HuH-7.5 (cell line): ENCODE results near the gene DCLK1.

Experiments
- DNase-seq: peaks from one replicate; pipeline ENCODE4 v3.0.0; 2011; ENCODE audit warnings: low spot score

DCLK1 gene

DNA sequence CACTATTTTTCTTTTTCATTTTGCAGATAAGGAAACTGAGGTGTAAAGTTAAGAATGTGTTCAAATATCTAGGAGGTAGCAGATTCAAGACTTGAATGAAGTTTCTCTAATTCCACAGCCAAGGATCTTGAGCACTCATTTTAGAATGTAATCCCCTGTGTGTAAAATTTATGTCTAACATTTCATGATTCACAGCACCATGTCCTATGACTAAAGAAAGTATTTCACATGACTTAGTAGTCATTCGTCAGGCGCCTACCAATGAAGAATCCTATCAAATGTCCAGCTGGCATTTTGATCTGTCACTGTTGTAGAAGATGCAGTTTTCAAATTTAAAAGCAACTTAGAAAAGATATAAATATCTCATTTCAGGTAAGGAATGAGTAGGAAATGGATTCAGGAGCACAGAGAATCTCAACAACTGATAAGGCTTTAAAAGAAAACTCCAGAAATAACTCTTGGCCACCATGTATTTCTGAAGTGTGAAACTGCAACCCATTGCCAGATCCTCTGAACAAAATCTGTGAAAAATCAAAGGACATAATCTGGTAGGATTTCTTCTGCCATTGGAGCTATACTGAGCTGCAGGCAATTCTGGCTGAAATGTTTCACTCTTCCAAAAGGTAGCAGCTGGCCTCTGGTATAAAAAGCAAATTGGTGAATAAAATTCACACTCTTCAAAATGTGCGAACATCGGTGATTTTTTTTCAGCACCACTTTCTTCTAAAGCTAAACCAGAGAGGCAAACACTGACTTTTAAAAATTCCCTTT lies 92.2 kb downstream of the DCLK1 start:
- DNase-seq = no peak

DNA sequence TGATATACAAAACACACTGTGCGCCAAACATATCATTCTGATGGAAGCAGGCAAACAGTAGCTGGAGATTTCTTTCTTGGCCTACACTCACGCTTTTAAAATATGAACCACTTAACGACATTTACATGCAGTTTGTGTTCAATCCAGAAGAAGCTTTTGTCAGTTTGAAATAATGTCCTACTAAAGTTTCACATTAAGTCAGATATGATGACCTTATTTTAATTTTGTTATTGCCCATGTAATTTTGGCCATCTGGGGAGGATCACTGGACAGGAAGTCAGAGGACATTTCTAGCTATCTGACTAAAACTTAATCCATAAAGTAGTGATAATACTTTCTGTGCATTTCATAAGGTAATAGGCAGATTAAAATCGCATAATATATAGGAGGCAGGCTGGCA lies 98.1 kb downstream of the DCLK1 start:
- no peak for DNase-seq

DNA sequence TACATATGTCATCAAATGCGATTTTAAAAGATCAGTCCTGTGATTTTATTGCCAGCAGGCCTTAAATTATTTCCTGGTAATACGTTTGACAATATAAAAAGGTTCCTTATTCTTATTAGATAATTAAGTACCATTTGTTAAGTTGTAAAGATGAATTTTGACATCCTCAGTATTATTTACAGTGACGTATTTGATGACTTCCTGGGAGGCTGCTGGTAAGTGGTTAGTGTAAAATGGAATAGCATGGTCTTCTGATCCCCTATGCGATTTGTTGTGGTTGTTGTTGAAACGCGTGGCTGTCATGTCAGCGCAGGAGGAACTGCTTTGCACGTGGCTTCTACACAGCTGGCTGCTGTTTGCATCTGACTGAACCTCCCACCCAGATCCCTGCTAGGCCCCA lies 99.7 kb downstream of the DCLK1 start:
- no peak for DNase-seq

DNA sequence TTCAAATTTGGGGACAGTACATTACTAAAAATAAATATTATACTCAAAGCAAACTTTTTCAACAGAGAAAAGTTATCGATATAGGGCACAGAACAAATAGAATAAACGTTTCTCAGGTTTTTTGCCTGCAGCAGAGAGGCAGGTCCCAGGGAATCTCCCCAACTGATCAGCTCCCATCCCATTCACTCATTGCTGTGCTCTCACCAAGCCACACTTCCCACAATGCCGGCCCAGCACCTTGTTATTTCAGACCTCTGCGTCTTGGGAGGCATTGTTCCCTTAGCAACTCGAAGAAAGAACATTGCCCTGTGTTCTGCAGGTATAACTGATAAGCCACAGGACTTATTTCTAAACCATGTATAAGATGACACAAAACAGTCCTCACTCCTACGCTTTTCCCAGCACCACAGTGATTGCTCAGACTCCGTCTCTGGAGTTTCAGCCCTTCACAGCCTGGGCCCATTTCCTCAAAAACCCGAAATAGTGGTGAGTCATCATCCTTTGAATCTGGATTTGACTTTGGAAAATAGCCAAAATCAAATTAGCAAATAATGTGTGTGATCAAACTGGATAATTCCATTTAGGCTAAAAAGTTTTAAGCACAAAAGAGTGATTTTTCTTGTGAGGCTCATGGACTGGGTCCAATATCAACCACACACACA lies 100.4 kb downstream of the DCLK1 start:
- no peak for DNase-seq

DNA sequence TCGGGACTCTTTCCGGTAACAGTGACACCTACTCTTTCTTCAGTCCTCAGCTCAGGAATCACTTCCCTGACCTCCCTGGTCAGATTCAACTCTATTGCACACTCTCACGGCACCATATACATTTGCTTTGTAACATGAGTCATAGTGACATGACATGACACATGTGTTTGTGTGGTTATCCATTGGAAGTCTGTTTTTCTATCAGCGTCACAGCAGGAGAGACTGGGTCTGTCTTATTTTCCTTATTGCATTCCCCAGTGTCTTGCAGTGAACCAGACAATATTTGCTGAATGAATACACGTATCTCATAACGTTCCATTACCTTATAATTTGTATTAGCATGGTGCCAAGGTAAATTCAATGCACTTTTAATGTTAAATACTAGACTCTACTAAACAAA lies 102.0 kb downstream of the DCLK1 start:
- no peak for DNase-seq

DNA sequence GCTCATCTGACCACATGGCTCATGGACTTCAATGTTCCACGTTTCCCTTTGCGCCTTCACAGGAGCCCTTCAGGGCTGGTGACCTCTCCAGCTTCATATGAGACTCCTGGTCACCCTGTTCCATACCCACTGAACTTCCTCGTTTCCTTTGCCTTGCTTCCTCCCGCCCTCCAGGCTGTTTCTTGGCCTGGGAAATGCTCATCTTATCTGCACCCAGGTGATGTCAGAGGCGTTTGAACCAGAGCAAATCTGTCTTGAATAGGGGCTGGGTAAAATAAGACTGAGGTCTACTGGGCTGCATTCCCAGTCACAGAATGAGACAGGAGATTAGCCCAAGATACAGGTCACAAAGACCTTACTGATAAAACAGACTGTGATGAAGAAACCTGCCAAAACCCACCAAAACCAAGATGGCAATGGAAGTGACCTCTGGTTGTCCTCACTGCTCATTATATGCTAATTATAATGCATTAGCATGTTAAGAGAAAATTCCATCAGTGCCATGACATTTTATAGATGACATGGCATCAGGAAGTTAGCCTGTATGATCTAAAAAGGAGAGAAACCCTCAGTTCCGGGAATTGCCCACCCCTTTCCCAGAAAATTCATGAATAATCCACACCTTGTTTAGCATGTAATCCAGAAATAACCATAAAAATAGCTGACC lies 102.7 kb downstream of the DCLK1 start:
- no peak for DNase-seq

DNA sequence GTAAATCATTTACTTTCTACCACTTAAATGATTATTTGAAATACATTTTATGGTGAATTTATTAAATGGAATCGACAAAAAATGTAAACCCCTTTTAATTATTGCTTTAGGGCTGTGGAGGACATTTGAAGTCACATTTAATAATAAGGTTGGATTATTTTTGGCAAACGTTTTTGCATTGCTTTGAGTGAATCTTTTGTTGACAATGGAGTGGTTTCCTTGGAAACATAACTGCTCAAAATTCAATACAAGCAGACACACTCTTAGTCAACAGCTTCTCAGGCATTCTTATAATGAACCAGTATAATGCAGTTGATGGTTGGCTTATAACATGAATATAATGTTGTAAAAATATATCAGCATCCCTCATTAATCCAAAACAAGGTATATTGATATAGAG lies 104.7 kb downstream of the DCLK1 start:
- no peak for DNase-seq

DNA sequence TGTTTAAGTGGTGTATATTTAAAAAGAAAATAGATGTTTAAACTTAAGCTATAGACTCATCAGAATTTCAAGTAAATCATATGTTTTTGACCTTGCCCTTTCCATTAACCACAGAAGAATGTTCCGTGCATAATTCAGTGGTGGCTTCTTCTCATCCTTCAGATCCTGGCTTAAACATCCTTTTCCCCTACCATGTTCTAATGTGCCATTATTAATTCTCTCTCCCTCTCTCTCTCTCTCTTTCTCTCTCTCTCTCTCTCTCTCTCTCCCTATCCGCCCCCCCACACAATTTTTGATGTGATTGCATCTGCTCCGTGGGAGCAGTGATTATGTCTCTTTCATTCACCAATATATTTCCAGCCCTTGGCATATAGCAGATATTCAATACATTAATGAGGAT lies 116.4 kb downstream of the DCLK1 start:
- DNase-seq = no peak

DNA sequence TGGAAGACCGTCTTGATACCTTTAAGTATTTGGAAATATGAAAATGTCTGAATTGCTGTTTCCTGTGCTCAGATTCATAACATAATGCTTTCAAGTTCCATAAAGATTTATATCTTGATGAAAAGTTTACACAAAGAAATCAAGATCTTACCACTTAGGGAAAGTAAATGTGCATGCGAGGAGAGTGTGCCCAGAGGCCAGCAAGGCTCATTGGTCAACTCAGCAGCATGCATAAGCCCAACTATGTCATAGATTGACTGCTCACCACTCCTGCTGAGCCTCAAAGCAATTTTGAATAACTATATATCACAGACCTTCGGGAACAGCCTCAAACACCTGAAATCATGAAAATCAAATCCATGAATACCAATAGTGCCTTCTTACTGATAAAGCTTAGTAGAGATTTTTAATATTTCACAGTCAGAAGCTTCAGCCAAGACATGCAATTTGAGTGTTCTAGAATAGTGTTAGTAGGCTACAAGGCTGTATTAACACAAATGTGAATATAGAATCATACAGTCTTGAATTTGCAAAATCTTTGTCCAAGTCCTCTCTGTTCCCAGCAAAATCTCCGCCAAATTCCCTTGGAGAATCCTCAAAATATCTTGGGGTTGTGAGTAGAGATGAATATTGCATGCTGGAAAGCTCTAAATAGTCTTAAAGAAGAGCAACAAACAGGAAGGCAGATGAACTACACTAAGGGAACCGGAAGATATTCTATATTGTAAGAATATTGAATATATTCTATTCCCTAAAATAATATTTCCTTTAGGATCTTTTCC lies 124.1 kb downstream of the DCLK1 start:
- no peak for DNase-seq

DNA sequence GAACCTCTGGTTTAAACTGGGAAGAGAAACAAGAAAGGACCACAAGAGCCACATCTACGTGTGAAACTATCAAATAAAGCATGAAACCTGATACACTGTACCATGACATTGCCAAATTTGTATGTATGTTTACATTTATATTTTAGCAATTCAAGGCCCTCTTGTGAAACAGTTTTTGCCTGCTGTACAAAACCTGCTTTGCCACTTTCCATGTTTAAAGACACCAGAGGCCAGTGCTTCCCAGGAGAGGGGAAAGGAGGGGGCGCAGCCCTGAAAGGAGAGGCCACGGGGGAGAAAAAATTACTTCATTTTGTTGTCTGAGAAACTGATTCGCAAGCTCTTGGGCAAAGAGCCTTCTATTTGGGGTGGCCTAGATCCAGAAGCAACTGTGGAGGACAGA lies 124.8 kb downstream of the DCLK1 start:
- DNase-seq = no peak

DNA sequence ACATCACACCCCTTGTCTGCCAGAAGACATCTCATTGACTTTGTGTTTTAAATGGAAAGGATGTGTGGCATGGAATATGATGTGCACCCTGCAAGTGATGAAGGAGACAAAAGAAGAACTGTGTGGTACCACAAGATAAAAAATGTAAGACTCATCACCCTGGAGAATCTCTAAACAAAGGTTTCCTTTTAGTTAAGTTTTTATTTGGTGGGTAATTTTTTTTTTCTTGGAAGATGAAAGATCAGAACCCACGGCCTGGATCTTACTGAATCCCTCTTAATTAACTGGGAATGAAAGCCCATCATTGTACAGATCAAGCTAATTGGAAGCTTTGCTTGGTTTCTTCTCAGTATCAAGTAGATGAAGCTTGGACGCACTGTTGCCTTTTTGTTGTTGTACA lies 129.6 kb downstream of the DCLK1 start:
- no peak for DNase-seq

DNA sequence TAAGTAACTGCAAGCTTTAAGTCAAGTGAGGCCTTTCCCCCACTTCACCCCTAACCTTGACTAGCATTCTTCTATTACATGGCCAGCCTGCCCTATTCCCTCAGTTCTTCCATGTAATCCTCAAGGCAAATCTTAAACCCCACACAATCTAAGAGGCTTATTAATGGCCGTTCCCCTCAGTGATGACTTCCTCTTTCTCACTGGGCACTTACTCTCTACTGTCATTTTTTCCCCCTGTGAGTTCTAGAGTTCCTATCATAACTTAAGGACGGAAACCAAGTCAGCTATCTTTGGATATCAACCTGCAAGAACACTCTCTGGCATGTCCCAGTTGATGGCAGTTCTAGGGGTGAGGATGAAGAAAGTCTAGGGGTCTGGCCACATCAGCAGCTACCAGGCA lies 131.2 kb downstream of the DCLK1 start:
- DNase-seq = no peak

DNA sequence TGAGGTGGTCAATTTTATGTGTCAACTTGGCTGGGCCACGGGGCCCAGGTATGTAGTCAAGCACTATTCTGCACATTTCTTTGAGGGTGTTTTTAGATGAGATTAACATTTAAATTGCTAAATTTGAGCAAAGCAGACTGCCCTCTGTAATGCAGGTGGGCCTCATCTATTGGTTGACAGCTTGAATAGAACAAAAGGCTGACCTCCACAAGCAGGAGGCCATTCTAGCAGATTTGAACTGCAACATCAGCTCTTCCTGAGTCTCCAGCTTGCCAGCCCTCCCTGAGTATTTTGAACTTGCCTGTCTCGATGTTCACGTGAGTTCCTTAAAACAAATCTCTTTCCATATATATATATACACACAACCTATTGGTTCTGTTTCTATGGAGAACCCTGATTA lies 134.8 kb downstream of the DCLK1 start:
- DNase-seq = no peak

DNA sequence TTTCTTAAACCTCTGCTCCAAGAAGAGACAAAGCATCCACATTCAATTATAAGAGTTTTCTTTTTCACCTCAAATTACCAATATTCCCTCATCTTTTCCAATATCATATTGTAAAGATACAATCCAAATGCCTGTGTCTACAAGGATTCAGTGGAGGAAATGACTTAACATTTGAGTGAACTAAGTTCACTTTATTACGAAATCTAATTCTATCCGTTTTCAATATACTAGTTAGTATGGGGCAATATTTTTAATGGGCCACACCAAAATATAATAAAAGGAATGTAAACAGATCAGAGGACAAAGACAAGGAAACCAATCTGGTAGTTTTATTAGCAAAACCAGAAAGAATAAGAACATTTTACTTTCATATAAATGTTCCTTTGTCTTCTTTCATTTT lies 136.0 kb downstream of the DCLK1 start:
- DNase-seq = no peak

DNA sequence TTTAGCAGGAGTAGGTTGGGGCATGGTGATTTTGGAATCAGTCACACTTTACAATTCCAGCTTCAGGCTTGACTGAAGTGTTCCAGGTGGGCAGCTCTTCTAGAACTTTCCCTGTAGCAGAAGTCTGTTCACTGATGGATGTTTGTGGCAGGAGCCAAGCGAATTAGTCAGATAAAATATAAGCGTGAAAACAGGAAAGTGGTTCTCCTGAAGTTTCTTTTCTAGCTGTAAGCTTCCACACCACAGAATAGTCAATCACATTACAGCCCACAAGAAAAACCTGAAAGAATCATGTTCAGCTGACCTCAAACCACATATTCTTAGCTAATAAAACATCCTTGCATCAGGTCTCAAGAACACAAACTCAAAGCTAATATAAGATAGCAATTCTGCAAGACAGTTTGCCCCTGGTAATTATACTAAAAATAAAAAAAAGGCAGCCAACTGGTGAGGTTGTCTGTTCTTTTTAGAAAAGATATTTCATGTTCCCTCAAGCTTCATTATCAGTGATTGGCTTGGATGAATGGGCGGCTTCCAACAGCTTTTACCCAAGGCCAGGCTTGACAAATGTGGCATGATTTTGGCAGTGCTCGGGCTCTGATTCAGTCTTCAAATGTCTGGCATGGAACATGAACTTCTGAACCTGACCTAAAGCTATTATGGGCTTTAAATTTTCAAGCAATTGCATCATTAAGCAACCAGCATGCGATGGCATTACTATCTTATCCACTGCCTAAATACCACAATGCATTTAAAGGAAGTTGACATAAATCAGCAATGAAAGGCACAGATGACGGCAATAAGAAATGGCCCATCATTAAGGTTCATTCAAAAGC lies 136.8 kb downstream of the DCLK1 start:
- no peak for DNase-seq

DNA sequence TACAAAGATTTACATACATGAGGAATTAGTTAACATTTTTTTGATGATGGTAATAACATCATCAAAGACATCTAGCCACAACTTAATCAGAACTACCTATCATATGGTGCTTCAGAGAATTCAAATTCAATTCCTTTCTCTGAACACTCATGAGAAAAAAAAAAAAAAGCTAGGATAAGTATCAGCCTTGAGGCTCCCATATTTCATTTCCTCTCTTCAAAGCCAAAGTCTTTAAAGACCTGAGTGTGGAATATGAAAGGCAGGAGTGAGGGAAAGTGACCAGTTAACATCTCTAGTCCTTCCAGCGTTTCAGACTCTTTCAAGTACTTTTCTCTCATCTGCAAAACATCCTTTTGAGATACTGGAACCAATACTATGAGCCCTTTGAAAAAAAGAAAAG lies 137.5 kb downstream of the DCLK1 start:
- DNase-seq = no peak

DNA sequence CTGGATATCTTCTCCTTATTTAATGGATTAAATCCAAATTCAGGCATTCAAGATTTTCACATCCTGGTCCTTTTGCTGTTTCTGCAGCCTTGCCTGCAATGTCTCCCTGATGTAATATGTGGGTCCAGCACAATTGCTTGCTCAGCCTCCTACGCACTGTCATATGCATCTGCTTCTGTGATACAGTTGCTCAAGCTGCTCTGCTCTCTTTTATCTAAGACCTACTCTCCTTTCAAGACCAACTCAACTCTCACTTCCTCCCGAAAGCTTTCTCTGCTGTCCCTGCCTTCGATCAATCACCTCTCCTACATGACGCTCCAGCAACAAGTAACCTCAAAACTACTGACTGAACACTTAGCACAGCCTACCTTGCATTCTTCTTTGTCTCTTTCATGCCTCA lies 138.2 kb downstream of the DCLK1 start:
- no peak for DNase-seq

DNA sequence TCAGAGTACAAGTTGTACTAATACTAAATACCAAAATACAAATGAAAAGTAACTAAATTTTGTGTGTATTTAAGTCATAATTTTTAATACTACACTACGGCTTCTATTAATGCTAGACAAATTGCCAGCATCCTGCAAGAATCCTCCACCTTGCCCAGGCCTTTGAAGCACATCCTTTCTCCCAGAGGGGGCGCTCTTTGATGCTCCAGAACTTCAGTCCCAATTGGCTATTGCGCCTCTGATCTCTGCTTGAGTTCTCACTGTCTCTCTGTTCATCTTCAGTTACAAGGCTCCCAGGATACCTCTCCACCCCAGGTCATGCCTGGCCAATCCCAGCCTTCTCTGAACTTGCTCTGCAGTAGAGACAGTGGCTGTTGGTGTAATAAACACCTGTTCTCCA lies 141.0 kb downstream of the DCLK1 start:
- no peak for DNase-seq

DNA sequence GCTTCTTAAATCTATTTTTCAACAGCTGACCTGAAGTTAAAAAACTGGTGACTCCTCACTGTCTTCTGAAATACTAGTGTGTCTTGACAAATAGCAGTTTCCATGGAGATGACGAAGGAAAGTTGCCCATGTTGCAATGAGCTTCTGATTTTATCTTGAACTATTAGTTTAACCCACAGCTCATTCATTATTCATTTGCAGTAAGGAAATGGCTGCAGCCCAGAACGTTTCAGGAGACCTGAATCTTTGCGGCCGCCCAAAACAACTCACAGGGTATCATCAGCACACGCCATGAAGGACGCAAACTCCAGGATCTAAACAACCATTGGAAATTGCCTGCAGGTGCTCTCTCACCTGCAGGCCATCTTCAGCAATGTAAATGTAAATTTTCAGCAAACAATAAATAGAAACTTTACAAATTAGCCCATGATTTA lies 142.5 kb downstream of the DCLK1 start:
- no peak for DNase-seq

DNA sequence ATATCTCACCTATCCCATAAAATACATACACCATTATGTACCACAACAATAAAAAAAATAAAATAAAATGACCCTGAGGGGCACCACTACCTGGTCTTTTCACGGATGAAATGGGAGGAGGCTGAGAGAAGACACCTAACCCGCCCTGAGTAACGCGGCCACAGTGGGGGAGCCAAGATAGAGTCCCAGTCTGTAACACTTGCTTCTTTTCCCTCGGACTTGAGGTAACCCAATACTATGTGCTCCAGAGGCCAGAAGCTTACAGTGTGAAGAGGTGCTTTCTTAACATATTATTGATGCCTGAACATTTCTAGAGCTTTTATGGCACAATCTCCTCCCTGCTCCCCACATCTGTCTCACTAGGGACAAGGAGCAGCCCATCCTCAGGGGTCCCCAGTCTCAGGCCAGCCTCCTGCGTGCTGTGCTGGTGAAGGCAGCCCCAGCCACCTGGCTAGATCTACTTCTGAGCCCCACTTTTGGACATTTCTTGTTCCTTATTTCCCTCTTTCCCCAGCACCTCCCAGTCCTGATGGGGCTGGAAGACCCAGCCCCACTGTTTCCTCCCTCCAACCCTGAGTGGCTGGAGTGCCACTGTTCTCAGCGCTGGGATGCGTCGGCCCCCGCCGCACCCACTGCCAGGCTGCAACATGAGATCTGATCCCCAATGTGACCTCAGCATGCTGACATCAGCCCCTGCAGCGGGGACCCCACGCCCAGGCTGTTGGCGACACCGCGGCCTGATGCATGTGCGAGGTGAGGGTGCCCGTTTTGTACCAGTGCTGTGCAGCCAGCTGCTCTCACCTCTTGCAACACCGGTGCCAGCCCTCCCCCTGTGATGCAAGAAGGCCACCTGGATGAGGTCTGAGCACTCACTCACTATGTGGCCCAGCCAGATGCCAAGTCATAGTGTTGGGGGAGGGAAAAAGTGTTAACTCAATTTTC lies 143.3 kb downstream of the DCLK1 start:
- no peak for DNase-seq
